MCF 10A (cell line): ENCODE measurements around the gene PSORS1C1. TPM values are rescaled to one million over a fixed set of nuclear protein-coding genes. Genes with fewer than 3 reads are reported as not detected.

ENCODE experiments used
- BruUV-seq: library from RNA; stranded (reverse); fragments of 400-500 nt; replicated peaks from 2 replicates; lab custom pipeline; 2021; lab: Mats Ljungman, UMichigan
- CTCF ChIA-PET: fragments of 300-600 bp; sonication (Branson Sonifier 250); formaldehyde crosslinking; extraction: SDS; loops from one replicate; lab custom pipeline; 2021; ENCODE audit warnings: antibody characterized with exemption, inconsistent platforms; lab: Yijun Ruan, JAX
- POLR2A ChIA-PET: fragments of 300-600, 350-650 bp; sonication (Branson Sonifier 250); formaldehyde crosslinking; extraction: SDS; loops from one replicate; lab custom pipeline; 2020; ENCODE audit warnings: antibody characterized with exemption, inconsistent platforms; lab: Yijun Ruan, JAX
- DNase-seq: peaks from one replicate; pipeline ENCODE4 v3.0.0-alpha.2; 2018; ENCODE audit not compliant: unreplicated experiment
- H3K27ac Mint-ChIP-seq: one replicate; pipeline ENCODE4 v1.8.0; 2022; ENCODE audit warnings: mild to moderate bottlenecking, low read depth, mixed read lengths; ENCODE audit not compliant: unreplicated experiment
- H3K27me3 Mint-ChIP-seq: one replicate; pipeline ENCODE4 v1.8.0; 2022; ENCODE audit warnings: mixed read lengths; ENCODE audit not compliant: insufficient read depth, unreplicated experiment
- H3K36me3 Mint-ChIP-seq: one replicate; pipeline ENCODE4 v1.8.0; 2022; ENCODE audit warnings: mild to moderate bottlenecking, moderate library complexity, mixed read lengths; ENCODE audit not compliant: insufficient read depth, unreplicated experiment
- H3K4me1 Mint-ChIP-seq: one replicate; pipeline ENCODE4 v1.8.0; 2022; ENCODE audit warnings: mixed read lengths; ENCODE audit not compliant: insufficient read depth, unreplicated experiment
- H3K4me3 Mint-ChIP-seq: one replicate; pipeline ENCODE4 v1.8.0; 2022; ENCODE audit warnings: mild to moderate bottlenecking, moderate library complexity, mixed read lengths; ENCODE audit not compliant: unreplicated experiment
- H3K9me3 Mint-ChIP-seq: one replicate; pipeline ENCODE4 v1.8.0; 2022; ENCODE audit warnings: mixed read lengths; ENCODE audit not compliant: unreplicated experiment
- intact Hi-C: fragments of 100-400 bp; cut with micrococcal nuclease; formaldehyde crosslinking; loops from 2 replicates; pipeline ENCODE4 v1.14.1; 2022
- total RNA-seq: library from RNA; stranded (reverse); gene quantifications from 2 replicates; pipeline ENCODE4 v1.2.3, GENCODE V29; 2022
- TF ChIP-seq, protein P1 (sequence below): fragments of 200-600 bp; IDR thresholded peaks from one replicate; pipeline ENCODE4 v1.8.0; 2022; ENCODE audit warnings: antibody characterized with exemption, mild to moderate bottlenecking; ENCODE audit not compliant: unreplicated experiment

PSORS1C1 gene
- total RNA-seq, 1 experiment from 2014 or later: 7.7 TPM

DNA sequence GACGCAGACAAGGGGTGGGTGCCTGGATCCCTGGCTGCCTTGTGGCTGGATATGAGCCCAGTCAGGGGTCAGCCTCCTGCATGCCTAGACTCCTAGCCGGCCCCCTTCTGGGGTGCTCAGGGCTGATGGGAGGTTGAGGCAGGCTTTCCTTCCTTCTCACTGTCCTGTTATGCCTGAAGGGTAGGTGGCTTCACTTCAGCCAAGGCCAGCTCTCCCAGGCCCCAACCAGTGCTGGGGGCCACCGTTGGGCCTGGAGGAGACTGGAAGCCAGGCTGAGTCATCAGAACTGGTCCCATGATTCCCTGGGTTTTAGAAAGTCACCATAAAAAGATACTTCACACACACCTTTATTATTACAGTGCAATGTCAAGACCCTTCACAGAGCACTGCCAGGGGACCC, 58.8 kb downstream of the PSORS1C1 start:
- H3K27me3 Mint-ChIP-seq: no peaks in the 10 kb centered on the region
- no peak overlapping the region for H3K4me3 Mint-ChIP-seq
- CTCF ChIA-PET: no interaction called here
- DNase-seq: no peak
- peaks cover 5% of the 10 kb centered on the region for H3K36me3 Mint-ChIP-seq
- intact Hi-C loops: no loop called here
- peaks cover 14% of the 10 kb centered on the region for H3K4me1 Mint-ChIP-seq
- POLR2A ChIA-PET: interaction anchor here (1.3 kb wide), 1 partner anchor 15 kb away, joined by 3 read pairs; the partner anchor contains the start of gene TCF19
- TF ChIP-seq, protein P1, sequence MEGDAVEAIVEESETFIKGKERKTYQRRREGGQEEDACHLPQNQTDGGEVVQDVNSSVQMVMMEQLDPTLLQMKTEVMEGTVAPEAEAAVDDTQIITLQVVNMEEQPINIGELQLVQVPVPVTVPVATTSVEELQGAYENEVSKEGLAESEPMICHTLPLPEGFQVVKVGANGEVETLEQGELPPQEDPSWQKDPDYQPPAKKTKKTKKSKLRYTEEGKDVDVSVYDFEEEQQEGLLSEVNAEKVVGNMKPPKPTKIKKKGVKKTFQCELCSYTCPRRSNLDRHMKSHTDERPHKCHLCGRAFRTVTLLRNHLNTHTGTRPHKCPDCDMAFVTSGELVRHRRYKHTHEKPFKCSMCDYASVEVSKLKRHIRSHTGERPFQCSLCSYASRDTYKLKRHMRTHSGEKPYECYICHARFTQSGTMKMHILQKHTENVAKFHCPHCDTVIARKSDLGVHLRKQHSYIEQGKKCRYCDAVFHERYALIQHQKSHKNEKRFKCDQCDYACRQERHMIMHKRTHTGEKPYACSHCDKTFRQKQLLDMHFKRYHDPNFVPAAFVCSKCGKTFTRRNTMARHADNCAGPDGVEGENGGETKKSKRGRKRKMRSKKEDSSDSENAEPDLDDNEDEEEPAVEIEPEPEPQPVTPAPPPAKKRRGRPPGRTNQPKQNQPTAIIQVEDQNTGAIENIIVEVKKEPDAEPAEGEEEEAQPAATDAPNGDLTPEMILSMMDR: no peak
- no TSS peak for BruUV-seq
- no peak overlapping the region for H3K27ac Mint-ChIP-seq
- no peaks in the 10 kb centered on the region for H3K9me3 Mint-ChIP-seq

DNA sequence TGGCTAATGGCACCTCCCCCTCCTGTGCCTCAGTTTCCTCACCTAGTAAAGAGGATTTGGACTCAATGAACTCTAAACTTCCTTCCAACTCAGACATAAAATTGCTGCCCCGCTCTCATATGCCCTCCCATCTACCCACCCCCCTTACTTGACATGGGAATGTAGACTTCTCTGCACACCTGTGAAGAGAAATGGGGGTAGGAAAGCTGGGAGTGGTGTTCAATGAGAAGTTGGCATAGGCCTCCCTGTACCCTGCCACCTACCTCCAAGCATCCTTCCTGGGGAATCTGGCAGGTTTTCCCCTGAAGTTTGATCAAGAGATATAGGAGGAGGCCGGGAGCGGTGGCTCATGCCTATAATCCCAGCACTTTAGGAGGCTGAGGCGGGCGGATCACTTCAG, 59.8 kb downstream of the PSORS1C1 start:
- intact Hi-C loops: no loop called here
- CTCF ChIA-PET: interaction anchor here (0.7 kb wide), 1 partner anchor 12 kb away, joined by 3 read pairs; no protein-coding TSS in a partner anchor
- H3K4me1 Mint-ChIP-seq: peaks cover 18% of the 10 kb centered on the region
- no peak overlapping the region for H3K27ac Mint-ChIP-seq
- no peaks in the 10 kb centered on the region for H3K27me3 Mint-ChIP-seq
- POLR2A ChIA-PET: no interaction called here
- no peak for DNase-seq
- H3K9me3 Mint-ChIP-seq: no peaks in the 10 kb centered on the region
- TF ChIP-seq, protein P1: no peak
- H3K4me3 Mint-ChIP-seq: no peak overlapping the region
- no peaks in the 10 kb centered on the region for H3K36me3 Mint-ChIP-seq
- no TSS peak for BruUV-seq

DNA sequence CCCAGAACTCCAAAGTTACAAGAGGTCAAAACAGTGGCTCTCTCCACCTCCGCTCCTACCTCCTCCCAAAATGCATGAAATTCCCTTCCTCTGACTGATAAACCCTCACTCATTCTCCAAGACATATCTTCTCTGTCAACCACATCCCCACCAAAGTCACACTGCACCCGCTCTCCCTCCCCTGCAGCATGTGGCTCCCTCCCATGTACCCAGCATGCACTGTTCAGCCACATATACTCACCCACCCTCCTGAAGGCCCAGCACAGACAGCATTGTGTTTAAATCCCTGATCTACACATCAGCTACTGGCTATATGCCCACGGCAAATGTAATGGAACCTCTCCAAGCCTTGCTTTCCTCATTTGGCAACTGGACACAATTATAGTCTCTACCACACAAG, 61.4 kb downstream of the PSORS1C1 start:
- CTCF ChIA-PET: interaction anchor here (0.9 kb wide), 1 partner anchor 15 kb away, joined by 5 read pairs; no protein-coding TSS in a partner anchor
- H3K4me3 Mint-ChIP-seq: no peak overlapping the region
- H3K27ac Mint-ChIP-seq: no peak overlapping the region
- intact Hi-C loops: no loop called here
- TF ChIP-seq, protein P1: no peak
- BruUV-seq: no TSS peak
- peaks cover 3% of the 10 kb centered on the region for H3K36me3 Mint-ChIP-seq
- peaks cover 15% of the 10 kb centered on the region for H3K4me1 Mint-ChIP-seq
- H3K27me3 Mint-ChIP-seq: no peaks in the 10 kb centered on the region
- H3K9me3 Mint-ChIP-seq: no peaks in the 10 kb centered on the region
- DNase-seq: peak; percentile 5
- POLR2A ChIA-PET: interaction anchor here (0.7 kb wide), 1 partner anchor 17 kb away, joined by 3 read pairs; no protein-coding TSS in a partner anchor

DNA sequence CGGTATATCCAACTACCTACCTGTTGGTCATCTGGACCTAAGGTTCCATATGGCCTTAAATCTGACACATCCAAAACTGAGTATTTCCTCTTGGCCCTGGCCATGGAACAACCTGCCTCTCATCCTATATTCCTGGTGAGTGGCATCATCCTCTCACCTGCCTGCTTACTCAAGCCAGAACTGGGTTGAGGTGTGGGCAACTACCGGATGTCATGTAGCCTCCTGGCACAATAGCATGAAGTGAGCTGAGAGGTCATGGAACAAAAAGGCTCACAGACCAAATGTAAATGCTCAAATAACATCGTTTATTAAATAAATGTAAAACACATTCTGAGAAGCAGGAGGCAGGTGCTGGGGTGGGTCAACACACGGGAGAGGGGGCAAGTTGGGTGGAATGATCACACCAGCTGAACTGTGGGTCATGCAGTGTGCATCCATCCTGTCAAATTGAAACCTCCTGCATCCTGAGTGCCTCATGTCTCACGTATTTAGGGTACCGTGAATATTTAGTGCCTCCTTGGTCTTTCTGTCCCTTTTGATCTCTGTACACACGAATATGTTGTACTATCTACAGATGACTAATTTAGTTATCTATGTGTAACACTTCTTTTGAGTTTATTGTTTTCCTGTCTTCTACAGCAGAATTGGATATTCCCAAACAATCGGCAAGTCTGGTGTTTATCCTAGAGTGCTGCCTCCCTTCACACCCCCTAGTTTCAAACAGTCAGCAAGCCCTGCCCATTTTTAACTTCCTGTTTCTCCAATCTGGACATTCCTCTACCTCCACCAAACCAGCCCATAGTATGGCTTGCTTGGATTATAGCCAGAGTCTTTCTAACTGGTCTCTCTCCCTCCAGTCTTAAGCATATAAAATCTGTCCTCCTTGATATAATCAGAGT, 63.8 kb downstream of the PSORS1C1 start:
- Mint-ChIP-seq H3K4me3 (no peak overlapping the region), H3K4me1 (peaks cover 15% of the 10 kb centered on the region), H3K27ac (no peak overlapping the region), H3K27me3 (no peaks in the 10 kb centered on the region), H3K36me3 (peaks cover 12% of the 10 kb centered on the region), H3K9me3 (no peaks in the 10 kb centered on the region)
- ChIA-PET CTCF (no interaction called here), POLR2A (no interaction called here)
- TF ChIP-seq, protein P1: no peak
- intact Hi-C loops: no loop called here
- BruUV-seq: no TSS peak
- DNase-seq: no peak
